Breast epithelium (tissue), 4 donors: ENCODE data around the gene OMD. TPM values are rescaled to one million over a fixed set of nuclear protein-coding genes. Genes with fewer than 3 reads are reported as not detected.

Experiments used
- DNase-seq, 2 donors: peaks; one replicate each; pipeline ENCODE4 v3.0.0-alpha.2; 2019; ENCODE audit warnings: low spot score in 2 of 2
- H3K27ac ChIP-seq, 2 donors: fragments of 200-600 bp; sonication (generic) in 1 of 2; one replicate each; pipeline ENCODE4 v1.5.1; 2016 to 2019; ENCODE audit warnings: mild to moderate bottlenecking in 1 of 2
- H3K27me3 ChIP-seq, 2 donors: fragments of 200-600 bp; sonication (generic) in 1 of 2; one replicate each; pipeline versions ENCODE4 v1.5.1 to v1.6.0; 2017 to 2019; ENCODE audit warnings: control low read depth in 1 of 2, mild to moderate bottlenecking in 1 of 2
- H3K36me3 ChIP-seq: fragments of 200-600 bp; one replicate; pipeline ENCODE4 v1.5.1; 2019
- H3K4me1 ChIP-seq, 2 donors: fragments of 200-600 bp; sonication (generic); one replicate each; pipeline ENCODE4 v1.5.1; 2016 to 2019; ENCODE audit warnings: control low read depth in 1 of 2
- H3K4me3 ChIP-seq, 3 donors: fragments of 200-600 bp; sonication (generic); 1 replicate in 2 of 3; 2 replicates in 1 of 3; pipeline ENCODE4 v1.5.1; 2016 to 2019; ENCODE audit warnings: mild to moderate bottlenecking in 3 of 3, moderate library complexity in 2 of 3
- H3K9me3 ChIP-seq, 2 donors: fragments of 200-600 bp; sonication (generic) in 1 of 2; one replicate each; pipeline ENCODE4 v1.5.1; 2016 to 2019; ENCODE audit warnings: control low read depth in 1 of 2
- POLR2A ChIP-seq: fragments of 450-650 bp; IDR thresholded peaks from one replicate; pipeline ENCODE4 v1.6.1; 2016; ENCODE audit warnings: antibody characterized with exemption, mild to moderate bottlenecking, moderate library complexity
- POLR2AphosphoS5 ChIP-seq, 3 donors: sonication (generic); formaldehyde crosslinking; IDR thresholded peaks; one replicate each; pipeline ENCODE4 v1.6.1; 2017; ENCODE audit warnings: antibody characterized with exemption in 3 of 3
- intact Hi-C: fragments of 100-400 bp; cut with DNase I; formaldehyde crosslinking; loops from one replicate; pipeline ENCODE4 v1.15.1; 2023; ENCODE audit warnings: low total_unique reads
- total RNA-seq, 3 donors: library from RNA; depleted of rRNA; stranded (reverse); fragments of >200 nt; gene quantifications; one replicate each; pipeline ENCODE4 v1.1.0, GENCODE V29; 2016
- TF ChIP-seq, protein P1 (sequence below), 3 donors: fragments of 450-650 bp; IDR thresholded peaks; one replicate each; pipeline ENCODE4 v1.5.1; 2016 to 2017; ENCODE audit warnings: antibody characterized with exemption in 3 of 3, mild to moderate bottlenecking in 3 of 3, moderate library complexity in 3 of 3

The OMD gene
- total RNA-seq, 3 donors from 2014 or later = 12.8 to 39.2 (median 30.0) TPM

DNA sequence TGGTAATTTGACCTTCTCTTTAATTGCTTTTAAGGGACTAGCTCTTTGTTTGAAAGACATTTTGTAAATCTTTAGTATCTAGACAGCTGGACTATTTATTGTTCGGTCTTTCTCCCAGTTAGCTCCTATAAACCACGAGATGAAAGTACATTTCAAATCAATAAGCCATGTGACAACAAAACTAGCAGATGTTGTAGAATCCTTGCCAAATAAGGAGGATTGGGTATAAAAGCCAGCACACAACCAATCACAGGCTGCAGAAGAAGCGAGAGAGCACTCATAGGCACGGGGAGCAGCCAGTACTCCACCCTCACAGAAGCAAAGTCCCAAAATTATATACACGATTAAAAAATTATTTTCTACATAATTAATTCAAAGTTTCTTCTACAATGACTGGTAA is 8.1 kb upstream of the OMD start:
- H3K36me3 ChIP-seq = no peaks in the 10 kb centered on the region
- no peak overlapping the region for H3K27ac ChIP-seq
- no peaks in the 10 kb centered on the region for H3K27me3 ChIP-seq
- intact Hi-C loops = no loop called here
- no peak for DNase-seq
- H3K4me3 ChIP-seq = peak overlapping the region in 1 of 3 donors; percentile 35
- no peaks in the 10 kb centered on the region for H3K9me3 ChIP-seq
- TF ChIP-seq, protein P1, sequence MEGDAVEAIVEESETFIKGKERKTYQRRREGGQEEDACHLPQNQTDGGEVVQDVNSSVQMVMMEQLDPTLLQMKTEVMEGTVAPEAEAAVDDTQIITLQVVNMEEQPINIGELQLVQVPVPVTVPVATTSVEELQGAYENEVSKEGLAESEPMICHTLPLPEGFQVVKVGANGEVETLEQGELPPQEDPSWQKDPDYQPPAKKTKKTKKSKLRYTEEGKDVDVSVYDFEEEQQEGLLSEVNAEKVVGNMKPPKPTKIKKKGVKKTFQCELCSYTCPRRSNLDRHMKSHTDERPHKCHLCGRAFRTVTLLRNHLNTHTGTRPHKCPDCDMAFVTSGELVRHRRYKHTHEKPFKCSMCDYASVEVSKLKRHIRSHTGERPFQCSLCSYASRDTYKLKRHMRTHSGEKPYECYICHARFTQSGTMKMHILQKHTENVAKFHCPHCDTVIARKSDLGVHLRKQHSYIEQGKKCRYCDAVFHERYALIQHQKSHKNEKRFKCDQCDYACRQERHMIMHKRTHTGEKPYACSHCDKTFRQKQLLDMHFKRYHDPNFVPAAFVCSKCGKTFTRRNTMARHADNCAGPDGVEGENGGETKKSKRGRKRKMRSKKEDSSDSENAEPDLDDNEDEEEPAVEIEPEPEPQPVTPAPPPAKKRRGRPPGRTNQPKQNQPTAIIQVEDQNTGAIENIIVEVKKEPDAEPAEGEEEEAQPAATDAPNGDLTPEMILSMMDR (IDR thresholded peaks at IDR 0.05) = no peak
- no peak for TF ChIP-seq POLR2A
- TF ChIP-seq POLR2AphosphoS5 (IDR thresholded peaks at IDR 0.05) = no peak
- H3K4me1 ChIP-seq = no peaks in the 10 kb centered on the region

DNA sequence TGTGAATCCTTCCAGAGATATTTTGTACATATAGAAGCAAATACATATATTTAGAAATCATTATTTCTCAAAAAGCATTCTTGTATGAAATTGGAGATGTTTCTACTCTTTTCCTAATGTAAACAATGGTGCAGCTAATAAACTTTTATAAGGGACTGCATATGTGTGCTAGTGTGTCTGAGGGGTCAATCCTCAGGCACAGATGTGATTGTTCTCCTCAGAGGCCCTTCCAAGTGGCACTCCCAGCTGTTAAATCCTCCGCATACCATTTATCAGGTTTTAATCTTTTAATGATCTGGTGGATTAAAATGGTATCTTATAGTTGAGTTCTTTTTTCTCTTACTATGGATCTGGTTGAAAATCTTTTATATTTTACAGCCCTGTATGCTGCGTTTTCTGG is 5.6 kb upstream of the OMD start:
- intact Hi-C loops = no loop called here
- H3K4me3 ChIP-seq = no peak overlapping the region
- H3K27me3 ChIP-seq = no peaks in the 10 kb centered on the region
- no peak overlapping the region for H3K27ac ChIP-seq
- DNase-seq = no peak
- TF ChIP-seq POLR2A = no peak
- no peak for TF ChIP-seq POLR2AphosphoS5 (IDR thresholded peaks at IDR 0.05)
- TF ChIP-seq, protein P1 (IDR thresholded peaks at IDR 0.05) = no peak
- no peaks in the 10 kb centered on the region for H3K4me1 ChIP-seq
- H3K9me3 ChIP-seq = no peaks in the 10 kb centered on the region
- no peaks in the 10 kb centered on the region for H3K36me3 ChIP-seq

DNA sequence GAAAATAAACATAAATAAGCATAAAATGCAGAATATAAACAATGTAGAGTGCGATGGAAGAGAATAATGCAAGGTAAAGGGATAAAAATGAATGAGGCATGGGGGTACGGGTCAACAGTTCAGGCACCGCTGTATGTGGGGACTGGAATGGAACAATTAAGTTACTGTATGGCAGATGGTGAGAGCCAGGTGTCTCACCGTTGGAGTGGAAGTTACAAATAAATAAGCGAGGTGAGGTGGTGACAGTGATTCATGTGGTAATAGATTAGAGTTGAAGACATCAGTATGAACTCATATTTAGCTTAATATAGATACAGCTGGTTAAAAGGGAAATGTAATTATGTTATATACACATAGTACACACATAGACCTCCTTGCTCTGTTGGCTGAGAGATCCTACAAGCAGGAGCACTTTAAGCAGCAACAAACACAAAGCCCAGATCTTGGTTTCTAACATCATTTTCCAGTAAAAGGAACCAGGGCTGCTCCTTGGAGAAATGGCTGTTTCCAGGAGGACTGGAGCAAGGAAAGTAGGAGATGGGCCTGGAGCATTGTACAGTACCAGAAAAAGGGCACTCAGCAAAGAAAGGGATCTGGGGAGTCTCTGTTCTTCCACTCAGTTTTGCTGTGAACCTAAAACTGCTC is 2.4 kb upstream of the OMD start:
- no peak for DNase-seq
- Histone ChIP-seq H3K4me1 (no peaks in the 10 kb centered on the region), H3K9me3 (no peaks in the 10 kb centered on the region), H3K27ac (peak overlapping the region; percentile 0 to 60), H3K36me3 (no peaks in the 10 kb centered on the region), H3K27me3 (no peaks in the 10 kb centered on the region), H3K4me3 (no peak overlapping the region)
- no peak for TF ChIP-seq POLR2AphosphoS5 (IDR thresholded peaks at IDR 0.05)
- TF ChIP-seq, protein P1 (IDR thresholded peaks at IDR 0.05) = no peak
- TF ChIP-seq POLR2A = no peak
- intact Hi-C loops = no loop called here

DNA sequence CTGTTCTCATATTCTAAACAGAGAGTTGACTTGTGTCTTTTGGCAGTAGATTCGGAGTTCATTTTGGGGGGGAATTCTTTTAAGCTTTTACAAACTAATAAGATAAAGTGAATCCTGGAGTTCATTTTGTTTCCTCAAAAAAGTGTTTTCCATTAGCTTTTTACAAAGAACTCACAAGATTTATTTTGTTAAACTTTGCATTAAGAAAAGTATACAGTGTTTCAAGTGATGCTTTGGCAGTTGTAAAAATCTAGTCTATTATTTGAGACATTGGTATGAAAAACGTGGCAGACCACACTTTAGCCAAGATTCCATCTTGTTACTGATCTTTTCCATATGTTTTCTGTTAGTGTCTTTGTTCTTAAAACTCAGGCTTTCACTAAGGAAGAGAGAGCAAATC is 1.2 kb upstream of the OMD start:
- intact Hi-C loops = no loop called here

DNA sequence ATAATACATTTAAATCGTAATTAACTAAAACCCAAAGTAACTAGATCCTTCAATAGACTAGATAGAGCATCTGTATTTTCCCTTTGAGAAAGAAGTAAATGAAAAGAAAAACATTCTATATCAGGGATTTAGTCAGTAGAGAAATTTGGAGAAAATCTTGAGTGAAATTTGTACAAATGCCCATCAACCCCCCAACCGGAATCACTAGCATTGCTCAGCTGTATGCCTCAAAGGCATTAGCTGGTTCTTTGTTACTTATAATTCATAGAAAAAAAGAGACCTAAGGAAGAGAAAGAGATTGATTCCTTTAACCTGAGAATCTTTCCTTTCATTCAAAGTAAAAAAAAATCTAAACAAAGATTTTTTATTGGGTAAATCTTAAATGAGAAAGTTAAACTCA is 659 bp downstream of the OMD start:
- peak overlapping the region in 2 of 3 donors; percentile 30 to 41 for H3K4me3 ChIP-seq
- H3K9me3 ChIP-seq = no peaks in the 10 kb centered on the region
- H3K27ac ChIP-seq = no peak overlapping the region
- no peak for DNase-seq
- no peaks in the 10 kb centered on the region for H3K27me3 ChIP-seq
- no peaks in the 10 kb centered on the region for H3K4me1 ChIP-seq
- intact Hi-C loops = no loop called here
- TF ChIP-seq POLR2AphosphoS5 (IDR thresholded peaks at IDR 0.05) = no peak
- TF ChIP-seq, protein P1 (IDR thresholded peaks at IDR 0.05) = no peak
- no peak for TF ChIP-seq POLR2A
- no peaks in the 10 kb centered on the region for H3K36me3 ChIP-seq

More for the DNA sequence above, 1.2 kb upstream of the OMD start:
- no peak for DNase-seq
- Histone ChIP-seq H3K9me3 (no peaks in the 10 kb centered on the region), H3K36me3 (no peaks in the 10 kb centered on the region), H3K4me3 (no peak overlapping the region), H3K4me1 (no peaks in the 10 kb centered on the region), H3K27ac (peak overlapping the region; percentile 0 to 60), H3K27me3 (no peaks in the 10 kb centered on the region)
- TF ChIP-seq POLR2AphosphoS5 (IDR thresholded peaks at IDR 0.05) (no peak), POLR2A (no peak)
- TF ChIP-seq, protein P1 (IDR thresholded peaks at IDR 0.05) = no peak
